GM12878 (cell line): ENCODE results near the gene DLG2.
"Not testable (repeated sequence)": the region's sequence is repeated elsewhere in the genome, so short reads cannot be mapped to it uniquely, and the experiment has no call there.

Experiments
- CTCF ChIP-seq, 3 experiments: IDR thresholded peaks in 2 of 3; conservative IDR thresholded peaks in 1 of 3; 2 replicates each; pipeline ENCODE4 v1.5.1; 2011; ENCODE audit warnings: low read depth in 3 of 3, low read length in 3 of 3, mild to moderate bottlenecking in 3 of 3, control low read depth in 2 of 3, moderate library complexity in 2 of 3, inconsistent platforms in 1 of 3, mixed read lengths in 1 of 3; ENCODE audit not compliant: control insufficient read depth in 2 of 3, insufficient read depth in 1 of 3; ENCODE audit errors: extremely low read depth in 1 of 3
- GABPA ChIP-seq: IDR thresholded peaks from 2 replicates; pipeline ENCODE4 v1.6.1; 2014; ENCODE audit warnings: antibody characterized with exemption, low read depth, mild to moderate bottlenecking, inconsistent platforms
- PBX3 ChIP-seq: IDR thresholded peaks from 2 replicates; pipeline ENCODE4 v1.6.1; 2011; ENCODE audit warnings: mild to moderate bottlenecking, low read depth, low read length, moderate library complexity; ENCODE audit not compliant: insufficient replicate concordance
- PKNOX1 ChIP-seq: fragments of 450-650 bp; IDR thresholded peaks from 2 replicates; pipeline ENCODE4 v1.6.1; 2016; ENCODE audit warnings: mild to moderate bottlenecking
- POLR2AphosphoS5 ChIP-seq: IDR thresholded peaks from 2 replicates; pipeline ENCODE4 v1.6.1; 2011; ENCODE audit warnings: mild to moderate bottlenecking, low read length, inconsistent platforms
- RAD21 ChIP-seq: IDR thresholded peaks from 2 replicates; pipeline ENCODE4 v1.6.1; 2011; ENCODE audit warnings: mild to moderate bottlenecking, low read depth, low read length, moderate library complexity; ENCODE audit not compliant: insufficient read depth
- USF2 ChIP-seq: IDR thresholded peaks from 2 replicates; pipeline ENCODE4 v1.6.1; 2011; ENCODE audit warnings: low read depth, low read length, improper control_type of control experiment, borderline replicate concordance
- ZBTB11 ChIP-seq: fragments of 450-650 bp; formaldehyde crosslinking; IDR thresholded peaks from 2 replicates; pipeline ENCODE4 v1.5.0; 2022; ENCODE audit warnings: mild to moderate bottlenecking, missing genetic modification characterization

- not testable (repeated sequence) for TF ChIP-seq ZBTB11; POLR2AphosphoS5; USF2; PBX3; PKNOX1; GABPA; RAD21; CTCF (IDR thresholded peaks at IDR 0.05 in 2 of 3, conservative IDR thresholded peaks at IDR 0.05 in 1 of 3; ENCODE audit: control insufficient read depth in 2 of 3, extremely low read depth in 1 of 3, insufficient read depth in 1 of 3, low read depth in 3 of 3, low read length in 3 of 3)
These were observed 2204.5 kb downstream of the DLG2 start for GRCh38 chr11:83422641-83423040.
